PC-3 (cell line): ENCODE results near the gene TARS3.
"Not testable (repeated sequence)": the region's sequence is repeated elsewhere in the genome, so short reads cannot be mapped to it uniquely, and the experiment has no call there.

ENCODE experiments used
- EZH2phosphoT487 ChIP-seq: fragments of 300-600 bp; sonication (generic); IDR thresholded peaks from 2 replicates; pipeline ENCODE4 v1.6.1; 2018; ENCODE audit warnings: mild to moderate bottlenecking, antibody characterized with exemption, low read length, borderline replicate concordance
- TF ChIP-seq, protein P1 (sequence below): fragments of 300-600 bp; sonication (generic); conservative IDR thresholded peaks from 2 replicates; pipeline ENCODE4 v1.5.1; 2017; ENCODE audit warnings: antibody characterized with exemption, low read depth, mild to moderate bottlenecking, low read length

DNA sequence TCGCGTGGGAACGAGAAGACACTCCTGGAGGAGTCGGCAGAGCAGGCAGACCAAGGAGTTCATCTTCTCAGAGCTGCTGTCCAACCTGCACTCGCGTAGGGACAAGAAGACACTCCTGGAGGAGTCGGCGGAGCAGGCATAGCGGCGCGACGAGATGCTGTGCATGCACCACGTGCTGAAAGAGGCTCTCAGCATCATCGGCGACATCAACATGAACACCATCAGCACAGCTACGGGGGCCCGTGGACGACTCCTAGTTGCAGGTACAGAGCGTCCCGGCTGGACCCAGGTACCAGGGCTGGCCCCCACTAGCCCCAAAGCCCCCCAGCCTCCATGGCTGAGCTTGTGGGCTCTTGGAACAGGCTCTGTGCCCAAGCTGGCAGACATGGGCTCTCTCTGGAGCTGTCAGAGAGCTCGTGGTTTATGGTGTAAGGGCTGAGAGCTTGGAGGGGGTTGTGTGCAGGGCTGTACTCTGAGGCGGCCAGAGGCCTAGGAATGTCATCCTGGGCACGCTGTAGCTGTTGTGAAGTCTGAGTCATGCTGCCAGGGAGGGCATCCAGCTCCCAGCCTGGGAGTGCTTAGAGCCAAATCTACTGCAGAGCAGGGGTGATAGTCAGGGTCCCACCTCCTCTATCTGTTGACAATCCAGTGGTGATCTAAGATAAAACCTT, 40.5 kb upstream of the TARS3 start:
- TF ChIP-seq, protein P1, sequence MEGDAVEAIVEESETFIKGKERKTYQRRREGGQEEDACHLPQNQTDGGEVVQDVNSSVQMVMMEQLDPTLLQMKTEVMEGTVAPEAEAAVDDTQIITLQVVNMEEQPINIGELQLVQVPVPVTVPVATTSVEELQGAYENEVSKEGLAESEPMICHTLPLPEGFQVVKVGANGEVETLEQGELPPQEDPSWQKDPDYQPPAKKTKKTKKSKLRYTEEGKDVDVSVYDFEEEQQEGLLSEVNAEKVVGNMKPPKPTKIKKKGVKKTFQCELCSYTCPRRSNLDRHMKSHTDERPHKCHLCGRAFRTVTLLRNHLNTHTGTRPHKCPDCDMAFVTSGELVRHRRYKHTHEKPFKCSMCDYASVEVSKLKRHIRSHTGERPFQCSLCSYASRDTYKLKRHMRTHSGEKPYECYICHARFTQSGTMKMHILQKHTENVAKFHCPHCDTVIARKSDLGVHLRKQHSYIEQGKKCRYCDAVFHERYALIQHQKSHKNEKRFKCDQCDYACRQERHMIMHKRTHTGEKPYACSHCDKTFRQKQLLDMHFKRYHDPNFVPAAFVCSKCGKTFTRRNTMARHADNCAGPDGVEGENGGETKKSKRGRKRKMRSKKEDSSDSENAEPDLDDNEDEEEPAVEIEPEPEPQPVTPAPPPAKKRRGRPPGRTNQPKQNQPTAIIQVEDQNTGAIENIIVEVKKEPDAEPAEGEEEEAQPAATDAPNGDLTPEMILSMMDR: not testable (repeated sequence)
- TF ChIP-seq EZH2phosphoT487: not testable (repeated sequence)
